ENCODE results near the gene BTF3. TPM values are rescaled to one million over a fixed set of nuclear protein-coding genes. Genes with fewer than 3 reads are reported as not detected.
"Not testable (repeated sequence)": the region's sequence is repeated elsewhere in the genome, so short reads cannot be mapped to it uniquely, and the experiment has no call there.

The BTF3 gene
- total and polyA plus RNA-seq, 3 donors from 2014 or later: 232 to 387 (median 277) TPM

GRCh38 chr5:73460133-73460532, 38.1 kb upstream of the BTF3 start:
- intact Hi-C loops (cut with DNase I; ENCODE audit: low total_unique reads): no loop called here
- TF ChIP-seq CTCF (IDR thresholded peaks at IDR 0.05): no peak
- no peak for TF ChIP-seq POLR2A (IDR thresholded peaks at IDR 0.05)
- DNase-seq: no peak
- H3K4me3 ChIP-seq: no peak overlapping the region
- H3K27ac ChIP-seq: no peak overlapping the region
- H3K36me3 ChIP-seq (ENCODE audit: low read depth, missing control alignments): no peaks in the 10 kb centered on the region
- no peaks in the 10 kb centered on the region for H3K4me1 ChIP-seq
- H3K9me3 ChIP-seq: no peaks in the 10 kb centered on the region
- H3K27me3 ChIP-seq: no peaks in the 10 kb centered on the region
- WGBS, 2 donors: 79 to 80% methylated on average over 1 of the region's 1 CpG

- TF ChIP-seq CTCF (IDR thresholded peaks at IDR 0.05): no peak
- TF ChIP-seq POLR2A (IDR thresholded peaks at IDR 0.05): no peak
- Histone ChIP-seq H3K27ac (no peak overlapping the region), H3K36me3 (ENCODE audit: low read depth, missing control alignments) (no peaks in the 10 kb centered on the region), H3K9me3 (no peaks in the 10 kb centered on the region), H3K27me3 (no peaks in the 10 kb centered on the region), H3K4me3 (no peak overlapping the region), H3K4me1 (no peaks in the 10 kb centered on the region)
- WGBS, 2 donors: 44 to 52% methylated on average over 7 of the region's 7 CpGs
- intact Hi-C loops (cut with DNase I; ENCODE audit: low total_unique reads): no loop called here
- DNase-seq: peak; percentile 46
Observed at GRCh38 chr5:73464016-73464745, 34.1 kb upstream of the BTF3 start.

GRCh38 chr5:73468638-73469037, 29.6 kb upstream of the BTF3 start:
- H3K36me3 ChIP-seq (ENCODE audit: low read depth, missing control alignments); H3K27me3 ChIP-seq; H3K27ac ChIP-seq; H3K4me3 ChIP-seq; intact Hi-C loops (cut with DNase I; ENCODE audit: low total_unique reads); DNase-seq; H3K4me1 ChIP-seq; H3K9me3 ChIP-seq: not testable (repeated sequence)
- WGBS, 2 donors: 76 to 84% methylated on average over 3 of the region's 3 CpGs

- WGBS, 2 donors: 91 to 100% methylated on average over 6 to 8 of the region's 8 CpGs
- TF ChIP-seq CTCF (IDR thresholded peaks at IDR 0.05) (no peak), POLR2A (IDR thresholded peaks at IDR 0.05) (no peak)
Observed at GRCh38 chr5:73469878-73470277, 28.4 kb upstream of the BTF3 start.

GRCh38 chr5:73471654-73472053, 26.6 kb upstream of the BTF3 start:
- Histone ChIP-seq H3K4me1 (no peaks in the 10 kb centered on the region), H3K36me3 (ENCODE audit: low read depth, missing control alignments) (no peaks in the 10 kb centered on the region), H3K4me3 (no peak overlapping the region), H3K27me3 (no peaks in the 10 kb centered on the region), H3K9me3 (no peaks in the 10 kb centered on the region), H3K27ac (no peak overlapping the region)
- no peak for TF ChIP-seq POLR2A (IDR thresholded peaks at IDR 0.05)
- intact Hi-C loops (cut with DNase I; ENCODE audit: low total_unique reads): no loop called here
- DNase-seq: no peak

More at GRCh38 chr5:73469878-73470277, 28.4 kb upstream of the BTF3 start:
- no peaks in the 10 kb centered on the region for H3K9me3 ChIP-seq
- intact Hi-C loops (cut with DNase I; ENCODE audit: low total_unique reads): no loop called here
- no peak overlapping the region for H3K4me3 ChIP-seq
- no peaks in the 10 kb centered on the region for H3K36me3 ChIP-seq (ENCODE audit: low read depth, missing control alignments)
- no peak overlapping the region for H3K27ac ChIP-seq
- DNase-seq: no peak
- no peaks in the 10 kb centered on the region for H3K27me3 ChIP-seq
- H3K4me1 ChIP-seq: no peaks in the 10 kb centered on the region

- Histone ChIP-seq H3K27me3 (no peaks in the 10 kb centered on the region), H3K4me3 (no peak overlapping the region), H3K36me3 (ENCODE audit: low read depth, missing control alignments) (no peaks in the 10 kb centered on the region), H3K4me1 (no peaks in the 10 kb centered on the region), H3K9me3 (no peaks in the 10 kb centered on the region), H3K27ac (no peak overlapping the region)
- intact Hi-C loops (cut with DNase I; ENCODE audit: low total_unique reads): no loop called here
- 64 to 79% methylated on average over 3 of the region's 3 CpGs for WGBS, 2 donors
- TF ChIP-seq CTCF (IDR thresholded peaks at IDR 0.05) (no peak), POLR2A (IDR thresholded peaks at IDR 0.05) (no peak)
- no peak for DNase-seq
Observed at GRCh38 chr5:73472116-73472515, 26.1 kb upstream of the BTF3 start.

Data from testis (tissue), 3 donors.